HG02981 (cell line): Measurements from ENCODE around the gene PITPNC1.
"Not testable (repeated sequence)": the region's sequence is repeated elsewhere in the genome, so short reads cannot be mapped to it uniquely, and the experiment has no call there.

Experiments
- ATAC-seq: cut with Tn5 transposase; IDR thresholded peaks from one replicate; pipeline ENCODE4 v1.9.1; 2021; ENCODE audit warnings: mild to moderate bottlenecking, moderate library complexity; ENCODE audit not compliant: unreplicated experiment

PITPNC1 gene

DNA sequence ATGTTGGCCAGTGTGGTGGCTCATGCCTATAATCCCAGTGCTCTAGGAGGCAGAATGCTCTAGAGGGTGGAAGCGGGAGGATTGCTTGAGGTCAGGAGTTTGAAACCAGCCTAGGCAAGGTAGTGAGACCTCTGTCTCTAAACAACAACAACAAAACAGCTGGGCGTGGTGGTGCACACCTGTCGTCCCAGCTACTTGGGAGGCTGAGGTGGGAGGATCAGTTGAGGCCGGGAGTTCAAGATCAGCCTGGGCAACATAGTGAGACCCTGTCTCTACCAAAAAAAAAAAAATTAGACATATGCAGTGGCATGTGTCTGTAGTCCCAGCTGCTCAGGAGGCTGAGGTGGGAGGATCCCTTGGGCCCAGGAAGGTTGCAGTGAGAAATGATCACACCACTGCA is 53.4 kb downstream of the PITPNC1 start:
- ATAC-seq, result not testable (repeated sequence)

DNA sequence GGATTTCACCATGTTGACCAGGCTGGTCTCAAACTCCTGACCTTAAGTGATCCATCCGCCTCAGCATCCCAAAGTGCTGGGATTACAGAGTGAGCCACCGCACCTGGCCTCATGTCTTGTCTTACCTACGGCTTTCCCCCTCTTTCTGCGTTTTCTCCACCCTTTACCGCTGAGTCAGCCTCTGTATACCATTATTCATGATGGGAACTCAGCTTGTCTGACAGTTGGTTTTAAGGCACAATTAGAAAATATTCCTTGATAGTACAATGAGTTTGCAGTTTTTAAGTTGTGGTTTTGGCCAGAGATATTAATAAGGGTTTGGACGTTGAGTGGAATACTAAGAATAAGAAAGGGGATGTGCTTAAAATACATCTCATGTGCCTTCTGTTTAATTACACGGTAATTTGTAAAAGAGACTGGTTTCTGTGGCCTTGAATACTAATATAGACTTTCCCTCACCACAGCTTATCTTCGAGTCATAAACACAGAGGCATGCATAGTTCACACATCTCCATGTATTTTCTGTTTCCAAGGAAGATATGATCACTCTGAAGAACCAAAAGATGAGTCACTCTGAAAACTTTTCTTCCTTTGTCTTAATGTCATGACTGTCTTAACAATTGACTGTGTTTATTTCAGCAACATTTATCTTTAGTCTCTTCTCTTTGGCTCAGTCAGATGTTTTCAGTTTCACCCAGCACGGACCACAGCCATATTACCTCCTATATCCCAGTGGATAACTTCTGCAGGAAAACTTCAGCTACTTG is 54.4 kb downstream of the PITPNC1 start:
- ATAC-seq, result no peak

DNA sequence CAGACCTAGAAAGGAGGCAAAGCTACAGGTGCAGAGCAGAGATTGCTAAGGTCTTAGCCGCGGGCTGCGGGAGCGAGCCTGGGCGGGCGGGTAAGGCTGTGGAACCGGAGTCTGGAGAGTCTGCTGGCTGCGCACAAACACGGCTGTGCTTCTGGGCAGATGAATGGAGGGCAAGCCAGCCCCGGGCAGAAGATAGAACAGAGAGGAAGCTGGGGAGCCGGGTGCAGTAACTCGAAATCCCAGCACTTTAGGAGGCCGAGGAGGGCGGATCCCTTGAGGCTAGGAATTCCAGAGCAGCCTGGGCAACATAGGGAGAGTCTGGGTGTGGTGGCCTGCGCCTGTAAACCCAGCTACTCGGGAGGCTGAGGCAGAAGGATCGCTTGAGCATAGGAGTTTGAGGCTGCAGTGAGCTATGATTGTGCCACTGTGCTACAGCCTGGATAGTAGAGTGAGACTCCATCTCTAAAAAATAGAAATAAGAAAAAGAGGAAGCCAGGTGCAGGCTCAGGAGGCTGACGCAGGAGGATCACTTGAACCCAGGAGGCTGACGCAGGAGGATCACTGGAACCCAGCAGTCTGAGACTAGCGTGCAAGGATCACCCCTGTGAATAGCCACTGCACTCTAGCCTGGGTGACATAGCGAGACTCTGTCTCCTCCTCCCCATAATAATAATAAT is 56.3 kb downstream of the PITPNC1 start:
- ATAC-seq, result no peak

DNA sequence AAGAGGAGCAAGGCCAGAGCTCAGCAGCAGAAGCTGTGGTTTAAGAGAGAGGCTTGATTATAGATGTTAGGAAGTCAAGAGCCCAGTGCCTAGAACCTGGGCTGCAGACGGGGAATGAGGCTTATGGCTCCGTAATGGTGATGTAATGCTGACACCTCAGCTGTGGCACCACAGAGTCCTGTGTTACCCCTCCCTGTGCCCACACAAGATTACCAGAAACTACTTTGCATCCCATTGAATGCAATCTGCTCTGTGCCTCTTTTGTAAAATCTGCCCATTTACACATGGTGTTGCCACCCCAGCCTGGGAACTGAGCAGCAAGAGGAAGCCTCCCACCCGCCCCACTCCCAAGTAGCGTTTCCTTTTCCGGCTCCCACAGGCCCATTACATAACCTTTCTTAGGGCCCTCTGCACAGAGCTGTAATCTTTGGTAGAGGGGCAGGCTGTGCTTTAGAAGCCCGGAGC is 57.0 kb downstream of the PITPNC1 start:
- no peak for ATAC-seq

DNA sequence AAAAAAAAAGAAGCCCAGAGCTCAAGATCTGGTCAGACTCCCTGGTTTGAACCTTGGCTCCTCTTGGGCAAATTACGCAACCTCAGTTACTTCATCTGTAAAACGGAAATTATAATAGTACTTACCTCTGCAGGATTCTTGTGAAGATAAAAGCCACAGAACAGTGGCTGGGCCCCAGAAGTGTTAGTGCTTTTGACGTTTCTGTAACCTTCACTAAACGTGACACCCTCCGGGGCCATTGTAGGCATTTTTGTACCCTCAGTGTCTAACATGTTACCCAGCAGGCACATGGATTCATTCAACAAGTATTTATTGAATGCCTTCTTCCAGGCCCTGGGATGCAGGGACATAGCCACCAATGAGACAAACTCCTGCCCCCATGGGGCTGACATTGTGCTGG is 58.0 kb downstream of the PITPNC1 start:
- ATAC-seq, result no peak

DNA sequence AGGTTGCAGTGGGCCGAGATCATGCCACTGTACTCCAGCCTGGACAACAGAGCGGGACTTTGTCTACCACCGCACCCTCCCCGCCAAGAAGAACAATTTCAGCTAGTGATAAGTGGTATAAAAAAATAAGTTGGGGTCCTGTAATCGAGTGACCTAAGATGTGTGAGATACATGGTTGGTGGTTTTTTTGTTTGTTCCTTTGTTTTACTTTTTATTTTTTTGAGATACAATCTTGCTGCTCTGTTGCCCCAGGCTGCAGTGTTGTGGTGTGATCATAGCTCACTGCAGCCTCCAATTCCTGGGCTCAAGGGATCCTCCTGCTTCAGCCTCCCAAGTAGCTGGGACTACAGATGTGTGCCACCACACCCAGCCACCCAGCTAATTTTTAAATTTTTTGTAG is 58.7 kb downstream of the PITPNC1 start:
- ATAC-seq, result no peak

DNA sequence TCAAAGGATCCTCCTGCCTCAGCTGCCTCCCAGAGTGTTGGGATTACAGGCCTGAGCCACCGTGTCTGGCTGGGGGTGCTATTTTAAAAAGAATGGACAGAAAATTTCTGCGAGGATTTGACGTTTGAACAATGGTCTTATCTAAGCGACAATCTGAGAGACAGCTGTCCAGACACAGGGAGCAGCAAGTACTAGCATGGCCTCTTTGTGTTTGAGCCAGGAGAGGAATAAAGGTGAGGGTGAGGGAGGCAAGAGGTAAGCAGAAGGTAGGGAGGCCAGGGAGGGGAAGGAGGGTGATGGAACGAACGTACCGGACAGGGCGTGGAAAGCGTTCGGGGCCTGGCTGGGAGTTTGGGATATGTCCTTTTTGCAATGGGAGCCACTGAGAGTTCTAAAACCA is 59.2 kb downstream of the PITPNC1 start:
- ATAC-seq, result no peak

DNA sequence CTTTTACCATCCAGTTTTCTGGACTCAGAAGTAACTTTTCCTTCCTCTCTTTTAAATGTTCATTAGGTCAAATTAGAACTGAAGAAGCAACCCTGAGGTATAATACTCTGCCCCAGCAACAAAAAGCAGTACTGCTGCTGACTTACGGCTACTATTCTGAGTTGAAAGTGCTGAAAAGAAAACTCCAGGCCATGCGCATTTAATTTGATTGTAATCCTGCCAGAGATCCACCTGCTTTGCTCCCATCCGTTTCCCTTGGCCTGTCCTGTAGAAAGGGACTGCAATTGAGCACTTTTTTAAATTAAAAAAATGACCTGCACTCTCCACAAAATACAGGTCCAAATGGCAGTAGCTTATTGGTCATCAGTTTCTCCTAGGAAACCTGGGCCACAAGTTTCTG is 61.6 kb downstream of the PITPNC1 start:
- no peak for ATAC-seq

DNA sequence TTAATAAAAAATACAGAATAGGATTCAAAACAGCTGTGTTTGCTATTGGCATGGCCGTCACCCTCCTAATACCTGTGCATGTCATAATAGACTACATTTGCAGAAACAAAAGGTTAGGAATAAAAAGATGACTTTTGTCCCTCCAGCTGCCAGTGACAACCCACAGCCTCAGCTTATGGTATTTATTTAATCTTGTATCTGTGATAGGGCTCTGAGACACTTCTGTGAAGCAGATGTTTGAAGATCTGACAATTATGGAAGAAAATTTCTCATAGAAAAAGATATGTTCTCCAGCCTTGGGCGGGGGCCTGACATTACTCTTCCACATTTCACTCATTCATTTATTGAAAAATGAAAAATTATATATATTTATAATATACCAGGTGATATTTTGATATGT is 62.2 kb downstream of the PITPNC1 start:
- ATAC-seq, result no peak

DNA sequence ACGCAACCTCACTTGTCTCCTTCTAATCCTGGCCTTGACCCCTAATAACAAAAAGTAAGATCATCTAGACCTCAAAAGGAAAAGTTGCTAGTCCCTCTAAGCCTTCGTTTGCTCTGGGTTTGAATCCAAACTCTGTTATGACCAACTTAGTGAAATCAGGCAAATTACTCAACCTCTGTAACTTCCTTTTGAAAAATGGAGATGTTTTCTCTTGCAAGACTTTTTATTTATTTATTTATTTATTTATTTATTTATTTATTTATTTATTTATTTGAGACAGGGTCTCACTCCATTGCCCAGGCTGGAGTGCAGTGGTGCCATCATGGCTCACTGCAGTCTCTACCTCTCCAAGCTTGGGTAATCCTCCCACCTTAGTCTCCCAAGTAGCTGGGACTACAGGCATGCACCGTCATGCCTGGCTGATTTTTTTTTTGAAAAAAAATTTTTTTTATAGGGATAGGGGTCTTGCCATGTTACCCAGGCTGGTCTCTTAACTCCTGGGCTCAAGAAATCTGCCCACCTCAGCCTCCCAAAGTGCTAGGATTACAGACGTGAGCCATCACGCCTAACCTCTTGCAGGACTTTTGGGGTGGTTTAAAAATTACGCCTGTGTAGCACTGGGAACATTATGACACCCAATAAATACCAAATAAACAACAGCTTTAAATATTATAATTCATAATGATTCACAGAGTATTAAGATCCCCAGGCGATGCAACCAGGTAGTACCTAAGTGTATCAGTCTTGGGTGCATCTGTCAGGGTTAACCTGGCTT is 63.4 kb downstream of the PITPNC1 start:
- ATAC-seq, result no peak

DNA sequence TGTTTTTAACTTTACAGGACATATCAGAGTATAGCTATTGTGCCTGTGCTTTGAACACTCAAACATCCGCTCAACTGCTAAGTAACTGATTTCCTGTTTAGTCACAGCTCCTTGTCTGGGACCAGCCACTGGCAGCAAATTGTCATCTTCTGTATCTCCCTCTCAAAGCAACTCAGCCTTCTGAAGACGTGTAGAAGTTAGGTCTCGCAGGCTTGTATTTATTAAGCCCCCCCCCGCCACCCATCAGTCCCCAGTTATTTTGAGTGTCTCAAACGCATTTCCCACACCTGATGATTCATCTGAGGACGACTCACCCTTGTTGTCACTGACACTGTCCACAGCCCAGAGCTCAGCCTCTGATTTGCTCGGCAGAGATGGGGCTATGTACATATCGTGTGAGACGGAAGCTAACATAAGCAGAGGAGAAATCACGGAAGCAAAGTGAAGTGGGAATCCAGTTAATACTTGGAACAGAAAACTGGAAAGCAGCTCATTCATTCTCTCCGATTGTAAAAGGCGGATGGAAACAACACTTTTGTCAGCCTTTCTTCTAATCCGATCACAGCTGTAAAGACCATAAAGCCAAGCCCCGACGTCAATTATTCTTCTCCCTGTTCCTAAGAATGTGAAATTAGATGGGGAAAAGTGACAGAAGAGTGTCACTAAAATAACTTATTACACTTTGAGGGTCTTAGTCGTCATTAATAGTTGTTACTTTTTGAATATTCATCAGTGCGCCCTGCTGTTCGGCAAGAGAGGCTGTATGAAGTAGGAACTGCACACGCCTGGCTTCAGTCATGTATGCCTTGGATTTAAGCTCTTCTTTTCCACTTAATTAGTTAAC is 64.2 kb downstream of the PITPNC1 start:
- no peak for ATAC-seq

DNA sequence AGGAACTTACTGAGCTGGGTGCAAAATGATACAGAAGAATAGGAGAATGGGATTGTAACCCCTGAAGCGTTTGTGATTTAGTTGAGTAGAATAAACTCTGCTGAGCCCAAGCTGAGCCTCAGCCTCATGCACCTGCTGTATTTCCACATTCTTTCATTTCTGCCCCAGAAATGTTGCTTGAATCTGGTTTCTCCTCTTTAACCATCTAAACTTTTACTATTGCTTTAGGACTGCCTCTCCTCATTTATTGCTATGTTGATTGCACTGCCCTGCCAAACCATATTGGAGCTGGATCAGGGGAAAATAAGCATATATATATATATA is 64.8 kb downstream of the PITPNC1 start:
- no peak for ATAC-seq

DNA sequence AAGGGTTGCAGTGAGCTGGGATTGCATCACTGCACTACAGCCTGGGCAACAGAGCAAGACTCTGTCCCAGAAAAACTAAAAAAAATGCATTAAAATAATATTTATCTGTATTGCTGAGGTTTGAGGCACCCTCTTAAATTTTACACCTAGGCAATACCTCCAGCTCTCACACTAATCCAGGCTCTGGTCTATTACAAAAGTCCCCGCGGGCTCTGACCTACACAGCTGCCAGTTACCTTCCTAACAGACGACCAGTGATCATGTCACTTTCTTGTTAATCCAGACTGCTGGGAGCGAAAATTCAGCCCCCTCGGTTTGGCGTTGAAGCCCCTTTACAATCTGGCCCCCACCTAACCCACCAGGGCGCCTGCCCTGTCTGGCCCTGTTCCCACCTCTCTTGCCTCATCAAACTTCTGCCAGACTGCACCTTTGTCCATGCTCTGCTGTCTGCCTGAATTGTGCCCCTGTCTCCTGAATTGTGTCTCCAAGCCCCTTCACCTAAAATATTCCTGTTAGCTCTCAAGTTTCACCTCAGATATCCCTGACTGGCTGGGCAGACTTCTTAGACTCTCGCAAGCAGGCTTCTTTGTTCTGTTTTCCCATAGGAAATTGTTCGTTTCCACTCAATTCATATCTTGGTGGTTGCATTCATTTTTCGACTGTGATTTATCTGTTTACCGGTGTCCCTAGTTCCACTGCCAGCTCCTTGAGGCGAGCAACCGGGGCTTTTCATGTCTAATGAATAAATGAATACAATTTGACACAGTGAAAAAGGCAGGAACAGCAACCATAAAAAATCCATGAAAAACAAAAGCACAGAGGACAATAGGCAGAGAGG is 65.9 kb downstream of the PITPNC1 start:
- no peak for ATAC-seq

DNA sequence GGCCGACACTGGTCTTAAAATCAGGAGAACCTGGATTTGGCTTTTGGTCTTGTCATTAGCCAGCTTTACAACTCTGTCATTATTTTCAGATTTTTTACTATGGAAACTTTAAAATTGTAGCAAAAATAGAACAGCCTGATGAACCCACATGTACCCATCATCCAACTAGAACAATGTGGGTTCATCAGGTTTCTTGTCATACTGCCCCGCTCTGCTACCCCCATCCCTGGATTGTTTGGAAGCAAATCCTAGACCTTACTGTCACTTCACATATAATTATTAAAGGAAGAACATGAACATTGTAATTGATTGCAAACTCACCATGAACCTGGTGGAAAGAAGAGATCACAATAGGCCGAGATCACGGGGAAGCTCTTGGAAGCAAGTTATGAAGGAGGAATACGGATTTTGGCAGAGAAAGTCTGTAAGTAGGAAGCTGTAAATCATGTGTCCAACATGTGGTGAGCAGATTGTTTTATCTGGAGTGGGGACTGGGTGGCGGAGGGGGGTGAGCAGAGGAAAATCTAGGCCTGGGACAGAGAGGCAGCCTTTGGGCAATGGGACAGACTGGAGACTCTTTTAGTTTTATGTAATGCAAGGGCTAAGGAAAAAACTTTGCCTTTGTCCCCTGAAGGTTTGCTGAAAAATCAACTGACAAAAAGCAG is 67.0 kb downstream of the PITPNC1 start:
- ATAC-seq, result no peak

DNA sequence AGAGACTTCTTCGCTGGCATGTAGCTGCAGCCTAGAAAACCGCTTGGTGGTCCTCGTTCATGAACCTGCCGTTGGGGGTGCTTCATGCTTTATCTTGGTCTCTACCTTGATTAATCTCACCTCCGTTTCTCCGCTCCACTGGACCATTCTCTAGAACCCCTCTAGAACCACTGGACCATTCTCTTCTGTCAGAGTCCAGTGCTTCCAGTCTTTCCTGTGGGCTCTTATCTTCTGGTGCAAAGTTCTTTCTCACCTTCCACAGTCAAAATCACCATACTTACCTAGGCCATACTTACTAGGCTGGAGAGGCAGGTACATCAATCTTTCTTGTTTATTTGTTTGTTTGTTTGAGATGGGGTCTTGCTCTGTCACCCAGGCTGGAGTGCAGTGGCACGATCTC is 71.4 kb downstream of the PITPNC1 start:
- ATAC-seq, result no peak

DNA sequence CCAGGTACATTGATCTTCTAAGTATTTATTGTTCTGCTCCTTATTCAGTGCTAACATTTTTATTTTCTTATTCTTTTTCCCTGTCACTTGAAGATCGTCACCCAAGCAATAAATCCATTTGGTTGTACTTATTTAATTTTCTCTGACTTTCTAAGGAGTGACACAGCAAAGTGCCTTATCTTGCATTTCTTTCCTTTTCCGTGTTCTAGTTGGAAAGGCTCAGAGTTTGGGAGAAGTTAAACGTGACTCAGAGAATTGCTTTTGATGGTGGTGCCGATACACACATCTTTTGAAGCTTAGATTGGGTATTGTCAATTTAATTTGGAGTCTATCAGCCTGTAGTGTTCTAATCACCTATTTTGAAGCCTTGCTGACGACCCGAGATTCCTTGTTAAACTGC is 72.0 kb downstream of the PITPNC1 start:
- ATAC-seq, result no peak

DNA sequence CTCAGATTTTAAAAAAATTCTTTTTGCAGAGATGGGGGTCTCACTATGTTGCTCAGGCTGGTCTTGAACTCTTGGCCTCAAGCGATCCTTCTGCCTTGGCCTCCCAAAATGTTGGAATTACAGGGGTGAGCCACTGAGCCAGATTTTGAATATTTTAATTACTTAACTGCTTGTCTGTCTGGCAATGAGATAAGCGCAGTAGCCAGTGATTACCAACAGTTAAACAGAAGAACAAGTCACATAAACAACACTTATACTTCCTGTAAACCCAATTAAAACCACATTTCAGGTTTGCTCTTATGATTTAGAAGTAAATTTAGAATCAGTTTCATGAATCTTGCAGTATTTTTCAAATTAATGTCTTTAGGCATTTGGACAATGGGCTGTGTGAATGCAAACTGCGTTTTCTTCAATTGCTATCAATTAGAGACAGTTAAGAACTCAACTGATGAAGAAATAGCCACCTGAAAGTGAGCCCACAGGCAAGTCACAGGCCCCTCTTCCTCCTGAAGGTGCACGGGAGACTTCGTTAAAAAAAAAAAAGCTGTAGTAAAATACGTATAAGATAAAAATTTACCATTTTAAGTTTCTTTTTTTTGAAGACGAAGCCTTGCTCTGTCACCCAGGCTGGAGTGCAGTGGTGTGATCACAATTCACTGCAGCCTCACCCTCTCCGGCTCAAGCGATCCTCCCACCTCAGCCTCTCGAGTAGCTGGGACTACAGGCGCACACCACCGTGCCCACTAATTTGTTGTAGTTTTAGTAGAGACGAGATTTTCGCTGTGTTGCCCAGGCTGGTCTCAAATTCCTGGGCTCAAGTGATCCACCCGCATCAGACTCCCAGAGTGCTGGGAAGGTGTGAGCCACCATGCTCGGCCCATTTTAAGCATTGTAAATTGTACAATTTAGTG is 73.0 kb downstream of the PITPNC1 start:
- ATAC-seq, result no peak

DNA sequence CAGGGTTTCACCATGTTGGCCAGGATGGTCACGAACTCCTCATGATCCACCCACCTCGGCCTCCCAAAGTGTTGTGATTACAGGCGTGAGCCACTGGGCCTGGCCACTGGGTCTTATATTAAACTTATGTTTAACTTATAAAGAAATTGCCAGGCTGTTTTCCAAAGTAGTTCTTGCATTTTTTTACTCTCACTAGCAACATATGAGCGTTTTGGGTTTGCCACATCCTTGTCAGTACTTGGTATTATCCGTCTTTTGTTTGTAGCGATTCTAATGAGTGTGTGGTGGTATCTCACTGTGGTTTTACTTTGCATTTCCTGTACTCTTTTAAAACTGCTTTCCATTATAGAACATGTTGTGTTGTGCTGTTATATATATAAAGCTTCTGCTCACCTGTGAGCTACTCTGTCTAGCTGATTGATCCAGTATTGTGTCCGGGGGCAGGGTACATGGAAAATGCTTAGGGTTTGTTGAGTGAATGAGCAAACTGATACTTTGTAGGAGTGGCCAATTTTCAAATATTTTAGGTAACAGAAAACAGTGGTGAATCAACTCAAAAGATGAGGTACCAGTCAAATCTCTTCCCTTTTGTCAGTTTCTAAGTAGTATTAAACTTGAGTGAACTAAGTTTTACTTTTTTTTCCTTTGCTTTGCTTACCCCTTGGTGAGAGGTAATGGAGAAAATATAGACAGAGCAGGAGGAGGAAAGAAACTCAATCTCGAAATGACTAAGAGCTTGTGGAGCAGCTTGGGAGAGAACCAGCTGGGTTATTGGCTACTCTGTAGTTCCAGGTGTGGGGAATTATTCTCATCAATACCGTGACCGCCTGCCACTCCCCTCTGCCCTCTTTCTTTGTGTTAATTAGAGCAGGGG is 75.8 kb downstream of the PITPNC1 start:
- ATAC-seq, result peak; percentile 68
